HepG2 (cell line): ENCODE measurements around the gene SFXN5. TPM values are rescaled to one million over a fixed set of nuclear protein-coding genes. Genes with fewer than 3 reads are reported as not detected.

Source experiments
- ATAC-seq: fragments of 200-7000 bp; cut with Tn5 transposase; 3 replicates; pipeline ENCODE4 v1.9.1; 2020; ENCODE audit warnings: mild to moderate bottlenecking, moderate library complexity
- BruUV-seq: library from RNA; stranded (reverse); fragments of 400-500 nt; replicated peaks from 2 replicates; lab custom pipeline; 2021; lab: Mats Ljungman, UMichigan
- CTCF ChIA-PET: fragments of 300-600 bp; formaldehyde crosslinking; extraction: SDS; loops from one replicate; lab custom pipeline; 2021; ENCODE audit warnings: low total read pairs, inconsistent platforms, low intra/inter-chr PET ratio; lab: Yijun Ruan, JAX
- POLR2A ChIA-PET: fragments of 350-600 bp; sonication (Branson Sonifier 250); formaldehyde crosslinking; loops from one replicate; lab custom pipeline; 2020; ENCODE audit warnings: antibody characterized with exemption, inconsistent platforms; lab: Yijun Ruan, JAX
- DNase-seq: peaks from one replicate; pipeline ENCODE4 v3.0.0-alpha.2; 2015; ENCODE audit warnings: low spot score
- FAIRE-seq: peaks from 3 replicates; lab custom pipeline; 2011; peaks lifted over from hg19 to GRCh38; lab: Jason Lieb, UNC
- H2AFZ ChIP-seq: one replicate; pipeline ENCODE4 v1.6.1; 2011; ENCODE audit warnings: low read length, inconsistent platforms
- H3K27ac ChIP-seq: fragments of 300-600 bp; 3 replicates; pipeline ENCODE4 v1.8.0; 2011; ENCODE audit warnings: mixed run types, mild to moderate bottlenecking, mixed read lengths, low read length, inconsistent platforms; ENCODE audit not compliant: insufficient read depth; ENCODE audit errors: extremely low read length
- H3K27me3 ChIP-seq, 2 experiments: fragments of 200-600 bp in 1 of 2; 2 replicates in 1 of 2; 3 replicates in 1 of 2; pipeline versions ENCODE4 v1.6.0 to v1.8.0; 2011; ENCODE audit warnings: low read length in 2 of 2, mild to moderate bottlenecking in 2 of 2, moderate library complexity in 2 of 2, inconsistent platforms in 1 of 2; ENCODE audit not compliant: insufficient read depth in 2 of 2, control insufficient read depth in 1 of 2
- H3K36me3 ChIP-seq, 2 experiments: fragments of 200-600 bp in 1 of 2; replicated peaks in 1 of 2; 2 replicates in 1 of 2; 3 replicates in 1 of 2; pipeline versions ENCODE4 v1.5.1 to v1.8.0; 2011; ENCODE audit warnings: low read length in 2 of 2, inconsistent platforms in 1 of 2; ENCODE audit not compliant: insufficient read depth in 2 of 2, control insufficient read depth in 1 of 2
- H3K4me1 ChIP-seq: 2 replicates; pipeline ENCODE4 v1.5.1; 2012; ENCODE audit warnings: low read length, inconsistent platforms; ENCODE audit not compliant: insufficient read depth
- H3K4me2 ChIP-seq: 2 replicates; pipeline ENCODE4 v1.6.0; 2011; ENCODE audit warnings: low read depth, low read length, inconsistent platforms
- H3K4me3 ChIP-seq, 3 experiments: fragments of 200-600 bp in 1 of 3; sonication (generic), shearing (Covaris generic) in 1 of 3; replicated peaks in 1 of 3; 2 replicates each; pipeline ENCODE4 v1.5.1; 2011 to 2016; ENCODE audit warnings: low read length in 3 of 3, inconsistent platforms in 2 of 3, low read depth in 2 of 3, mild to moderate bottlenecking in 2 of 3, control low read depth in 1 of 3, mixed read lengths in 1 of 3; ENCODE audit not compliant: insufficient read depth in 1 of 3
- H3K79me2 ChIP-seq: one replicate; pipeline ENCODE4 v1.6.1; 2011; ENCODE audit warnings: low read length, inconsistent platforms; ENCODE audit not compliant: insufficient read depth
- H3K9ac ChIP-seq: 2 replicates; pipeline ENCODE4 v1.6.0; 2011; ENCODE audit warnings: mild to moderate bottlenecking, low read depth, low read length, inconsistent platforms; ENCODE audit not compliant: insufficient read depth
- H3K9me3 ChIP-seq: 2 replicates; pipeline ENCODE4 v1.5.1; 2012; ENCODE audit warnings: mild to moderate bottlenecking, low read length
- H4K20me1 ChIP-seq: 2 replicates; pipeline ENCODE4 v1.6.0; 2011; ENCODE audit warnings: inconsistent platforms, mild to moderate bottlenecking, low read length, moderate library complexity; ENCODE audit not compliant: insufficient read depth
- ERF ChIP-seq: IDR thresholded peaks from 2 replicates; pipeline ENCODE4 v1.6.1; 2018; ENCODE audit warnings: missing biosample characterization, missing genetic modification reagents
- EZH2 ChIP-seq: conservative IDR thresholded peaks from 2 replicates; pipeline ENCODE4 v1.6.1; 2012; ENCODE audit warnings: mild to moderate bottlenecking, low read depth, low read length, moderate library complexity
- MYPOP ChIP-seq: sonication (generic); formaldehyde crosslinking; IDR thresholded peaks from 2 replicates; pipeline ENCODE4 v1.8.1; 2023; ENCODE audit warnings: mild to moderate bottlenecking, moderate library complexity, missing genetic modification reagents
- PPARG ChIP-seq: conservative IDR thresholded peaks from 2 replicates; pipeline ENCODE4 v1.6.1; 2016; ENCODE audit warnings: missing biosample characterization, missing genetic modification reagents
- PTBP1 ChIP-seq: fragments of 200-400 bp; formaldehyde crosslinking; IDR thresholded peaks from 2 replicates; pipeline ENCODE4 v1.6.1; 2018; ENCODE audit warnings: low read length, low read depth; ENCODE audit not compliant: poor library complexity, severe bottlenecking
- RXRA ChIP-seq: sonication (generic); formaldehyde crosslinking; IDR thresholded peaks from 2 replicates; pipeline ENCODE4 v1.5.1; 2020; ENCODE audit warnings: missing genetic modification reagents
- SCMH1 ChIP-seq: sonication (generic); formaldehyde crosslinking; IDR thresholded peaks from 2 replicates; pipeline ENCODE4 v1.9.0; 2021; ENCODE audit warnings: missing genetic modification reagents, mild to moderate bottlenecking, borderline replicate concordance
- SIN3B ChIP-seq: fragments of 150-350 bp; IDR thresholded peaks from 2 replicates; pipeline ENCODE4 v1.6.1; 2014; ENCODE audit warnings: low read length
- SP140L ChIP-seq: sonication (generic); formaldehyde crosslinking; IDR thresholded peaks from 2 replicates; pipeline ENCODE4 v1.4.0; 2020; ENCODE audit warnings: missing genetic modification reagents, borderline replicate concordance
- STAT6 ChIP-seq: sonication (generic); formaldehyde crosslinking; IDR thresholded peaks from 2 replicates; pipeline ENCODE4 v1.4.0; 2020; ENCODE audit warnings: missing genetic modification reagents, mild to moderate bottlenecking, borderline replicate concordance
- THYN1 ChIP-seq: sonication (generic); formaldehyde crosslinking; IDR thresholded peaks from 2 replicates; pipeline ENCODE4 v1.8.1; 2023; ENCODE audit warnings: low read depth, mild to moderate bottlenecking, moderate library complexity, missing genetic modification reagents, borderline replicate concordance
- ZMAT3 ChIP-seq: sonication (generic); formaldehyde crosslinking; conservative IDR thresholded peaks from 2 replicates; pipeline ENCODE4 v1.7.0; 2021; ENCODE audit warnings: missing genetic modification reagents
- ZNF12 ChIP-seq: sonication (generic); formaldehyde crosslinking; IDR thresholded peaks from 2 replicates; pipeline ENCODE4 v1.5.0; 2020; ENCODE audit warnings: missing genetic modification reagents
- ZNF343 ChIP-seq: sonication (generic); formaldehyde crosslinking; IDR thresholded peaks from 2 replicates; pipeline ENCODE4 v1.4.0; 2020; ENCODE audit warnings: mild to moderate bottlenecking, missing genetic modification reagents
- ZNF430 ChIP-seq: sonication (generic); formaldehyde crosslinking; IDR thresholded peaks from 2 replicates; pipeline ENCODE4 v1.9.0; 2021; ENCODE audit warnings: mild to moderate bottlenecking, missing genetic modification reagents
- ZNF431 ChIP-seq: sonication (generic); formaldehyde crosslinking; IDR thresholded peaks from 2 replicates; pipeline ENCODE4 v1.9.0; 2022; ENCODE audit warnings: missing genetic modification reagents, low read depth, mild to moderate bottlenecking, borderline replicate concordance
- ZNF720 ChIP-seq: sonication (generic); formaldehyde crosslinking; IDR thresholded peaks from 2 replicates; pipeline ENCODE4 v1.4.0; 2020; ENCODE audit warnings: missing genetic modification reagents
- ZSCAN21 ChIP-seq: sonication (generic); formaldehyde crosslinking; IDR thresholded peaks from 2 replicates; pipeline ENCODE4 v1.8.0; 2022; ENCODE audit warnings: mild to moderate bottlenecking, missing genetic modification reagents, moderate library complexity, borderline replicate concordance
- WGBS: methylation state at CpG from one replicate; pipeline ENCODE4 v1.1.6; 2017; ENCODE audit warnings: low lambda C conversion rate; 5-methylcytosine and 5-hydroxymethylcytosine counted together
- in situ Hi-C: cut with HindIII; loops from 2 replicates; pipeline ENCODE4 v1.10.0; 2017; ENCODE audit warnings: low pct_unique_long_range_greater_than_20kb; ENCODE audit not compliant: extremely low pct_ligation_motif_present
- intact Hi-C: fragments of 100-400 bp; cut with micrococcal nuclease; formaldehyde crosslinking; loops from one replicate; pipeline ENCODE4 v1.10.0; 2022; ENCODE audit not compliant: unreplicated experiment
- polyA plus RNA-seq, 8 experiments: library from polyadenylated mRNA; depleted of rRNA in 3 of 8; stranded (reverse) in 7 of 8; unstranded in 1 of 8; fragments of >200 nt; fragmentation: Illumina TruSeq in 4 of 8; extraction: Trizol in 4 of 8; gene quantifications; 2 replicates each; pipeline versions ENCODE4 v1.2.1 to v1.2.3, GENCODE V29; 2011 to 2016; ENCODE audit warnings: low read depth in 4 of 8, missing spikeins in 1 of 8, mixed read lengths in 1 of 8; ENCODE audit not compliant: insufficient read depth in 1 of 8
- total RNA-seq, 5 experiments: library from RNA; depleted of rRNA; stranded (reverse); fragments of >200 nt; fragmentation: Illumina TruSeq; extraction: Trizol; gene quantifications; 2 replicates each; pipeline ENCODE4 v1.2.3, GENCODE V29; 2016; ENCODE audit warnings: low read depth in 1 of 5
- TF ChIP-seq, protein P1 (sequence below): fragments of 450-650 bp; IDR thresholded peaks from 2 replicates; pipeline ENCODE4 v1.6.1; 2016
- TF ChIP-seq, protein P2 (sequence below): sonication (generic); formaldehyde crosslinking; IDR thresholded peaks from 2 replicates; pipeline ENCODE4 v1.4.0; 2020; ENCODE audit warnings: mild to moderate bottlenecking, missing genetic modification reagents, borderline replicate concordance

Gene SFXN5
- total and polyA plus RNA-seq, 2 of the 13 experiments (the other 11 are each of a cell fraction or from before 2014, with no cell fraction given), result 34.9 to 37.4 TPM

- no peak overlapping the region for H3K4me3 ChIP-seq
- H3K4me2 ChIP-seq, result no peak overlapping the region
- WGBS, result 73% methylated on average over 6 of the region's 6 CpGs
- CTCF ChIA-PET, result no interaction called here
- no peak overlapping the region for H3K27ac ChIP-seq
- no peaks in the 10 kb centered on the region for H3K79me2 ChIP-seq
- in situ Hi-C loops (no loop called here), intact Hi-C loops (no loop called here)
- no peak for FAIRE-seq
- BruUV-seq, result no TSS peak
- no peak for TF ChIP-seq ZNF430 (CRISPR knock-in tag)
- no peak for TF ChIP-seq ZNF343 (CRISPR knock-in tag)
- no peak for TF ChIP-seq STAT6 (CRISPR knock-in tag)
- TF ChIP-seq ERF (CRISPR knock-in tag), result no peak
- TF ChIP-seq SCMH1 (CRISPR knock-in tag), result no peak
- no peak for TF ChIP-seq RXRA
- no peak for TF ChIP-seq ZSCAN21 (CRISPR knock-in tag)
- no peak for TF ChIP-seq PPARG
- no peak for TF ChIP-seq SP140L (CRISPR knock-in tag)
- TF ChIP-seq THYN1, result no peak
- TF ChIP-seq EZH2, result no peak
- TF ChIP-seq ZMAT3, result no peak
- TF ChIP-seq SIN3B, result no peak
- TF ChIP-seq MYPOP (CRISPR knock-in tag), result no peak
- TF ChIP-seq, protein P1, sequence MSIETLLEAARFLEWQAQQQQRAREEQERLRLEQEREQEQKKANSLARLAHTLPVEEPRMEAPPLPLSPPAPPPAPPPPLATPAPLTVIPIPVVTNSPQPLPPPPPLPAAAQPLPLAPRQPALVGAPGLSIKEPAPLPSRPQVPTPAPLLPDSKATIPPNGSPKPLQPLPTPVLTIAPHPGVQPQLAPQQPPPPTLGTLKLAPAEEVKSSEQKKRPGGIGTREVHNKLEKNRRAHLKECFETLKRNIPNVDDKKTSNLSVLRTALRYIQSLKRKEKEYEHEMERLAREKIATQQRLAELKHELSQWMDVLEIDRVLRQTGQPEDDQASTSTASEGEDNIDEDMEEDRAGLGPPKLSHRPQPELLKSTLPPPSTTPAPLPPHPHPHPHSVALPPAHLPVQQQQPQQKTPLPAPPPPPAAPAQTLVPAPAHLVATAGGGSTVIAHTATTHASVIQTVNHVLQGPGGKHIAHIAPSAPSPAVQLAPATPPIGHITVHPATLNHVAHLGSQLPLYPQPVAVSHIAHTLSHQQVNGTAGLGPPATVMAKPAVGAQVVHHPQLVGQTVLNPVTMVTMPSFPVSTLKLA, result no peak
- no peak for TF ChIP-seq ZNF12 (CRISPR knock-in tag)
- TF ChIP-seq, protein P2, sequence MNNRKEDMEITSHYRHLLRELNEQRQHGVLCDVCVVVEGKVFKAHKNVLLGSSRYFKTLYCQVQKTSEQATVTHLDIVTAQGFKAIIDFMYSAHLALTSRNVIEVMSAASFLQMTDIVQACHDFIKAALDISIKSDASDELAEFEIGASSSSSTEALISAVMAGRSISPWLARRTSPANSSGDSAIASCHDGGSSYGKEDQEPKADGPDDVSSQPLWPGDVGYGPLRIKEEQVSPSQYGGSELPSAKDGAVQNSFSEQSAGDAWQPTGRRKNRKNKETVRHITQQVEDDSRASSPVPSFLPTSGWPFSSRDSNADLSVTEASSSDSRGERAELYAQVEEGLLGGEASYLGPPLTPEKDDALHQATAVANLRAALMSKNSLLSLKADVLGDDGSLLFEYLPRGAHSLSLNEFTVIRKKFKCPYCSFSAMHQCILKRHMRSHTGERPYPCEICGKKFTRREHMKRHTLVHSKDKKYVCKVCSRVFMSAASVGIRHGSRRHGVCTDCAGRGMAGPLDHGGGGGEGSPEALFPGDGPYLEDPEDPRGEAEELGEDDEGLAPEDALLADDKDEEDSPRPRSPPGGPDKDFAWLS (CRISPR knock-in tag), result no peak
- no peak for TF ChIP-seq ZNF720 (CRISPR knock-in tag)
- no peak for TF ChIP-seq ZNF431
- TF ChIP-seq PTBP1, result no peak
- H3K9me3 ChIP-seq, result no peaks in the 10 kb centered on the region
- H3K36me3 ChIP-seq, result no peaks in the 10 kb centered on the region; a peak in 1 of 5 replicates
- H3K4me1 ChIP-seq, result peaks cover 16% of the 10 kb centered on the region
- H4K20me1 ChIP-seq, result peaks cover 4% of the 10 kb centered on the region; the same call in 1 of the 2 replicates
- no peak overlapping the region for H2AFZ ChIP-seq
- no peaks in the 10 kb centered on the region for H3K27me3 ChIP-seq
- no peak for ATAC-seq
- POLR2A ChIA-PET, result no interaction called here
- H3K9ac ChIP-seq, result no peak overlapping the region
- no peak for DNase-seq
Observed at GRCh38 chr2:72940786-72941185, 130.7 kb downstream of the SFXN5 start.
